Measurements from ENCODE around the gene CSMD2.

Gene CSMD2

GRCh38 chr1:34155860-34156259 is 9.2 kb downstream of the CSMD2 start:
- ATAC-seq = no peak
- DNase-seq = no peak

GRCh38 chr1:34153246-34153645 is 11.8 kb downstream of the CSMD2 start:
- DNase-seq = no peak
- ATAC-seq = no peak

GRCh38 chr1:34149501-34149900 is 15.5 kb downstream of the CSMD2 start:
- DNase-seq (no peak), ATAC-seq (no peak)

- ATAC-seq (no peak), DNase-seq (no peak)
Observed at GRCh38 chr1:34147301-34147700, 17.7 kb downstream of the CSMD2 start.

GRCh38 chr1:34144766-34145165 is 20.3 kb downstream of the CSMD2 start:
- no peak for DNase-seq
- ATAC-seq = no peak

GRCh38 chr1:34143975-34144374 is 21.1 kb downstream of the CSMD2 start:
- DNase-seq = no peak
- no peak for ATAC-seq

- ATAC-seq (no peak), DNase-seq (no peak)
Observed at GRCh38 chr1:34140011-34140676, 24.9 kb downstream of the CSMD2 start.

GRCh38 chr1:34137411-34137810 is 27.6 kb downstream of the CSMD2 start:
- ATAC-seq = no peak

GRCh38 chr1:34132161-34132420 is 32.9 kb downstream of the CSMD2 start:
- ATAC-seq = no peak
- DNase-seq = no peak

More at GRCh38 chr1:34137411-34137810, 27.6 kb downstream of the CSMD2 start:
- DNase-seq = no peak

- DNase-seq = no peak
Observed at GRCh38 chr1:34131396-34132160, 33.5 kb downstream of the CSMD2 start.

GRCh38 chr1:34130306-34130705 is 34.7 kb downstream of the CSMD2 start:
- DNase-seq = no peak
- no peak for ATAC-seq

More at GRCh38 chr1:34131396-34132160, 33.5 kb downstream of the CSMD2 start:
- ATAC-seq = no peak

- no peak for ATAC-seq
- no peak for DNase-seq
Observed at GRCh38 chr1:34129630-34130029, 35.4 kb downstream of the CSMD2 start.

GRCh38 chr1:34128186-34128889 is 36.7 kb downstream of the CSMD2 start:
- no peak for DNase-seq
- no peak for ATAC-seq

GRCh38 chr1:34127006-34128000 is 37.7 kb downstream of the CSMD2 start:
- peak; percentile 28 for ATAC-seq
- DNase-seq = no peak

GRCh38 chr1:34126486-34126885 is 38.5 kb downstream of the CSMD2 start:
- ATAC-seq (no peak), DNase-seq (no peak)

GRCh38 chr1:34125721-34126380 is 39.2 kb downstream of the CSMD2 start:
- no peak for ATAC-seq

GRCh38 chr1:34122080-34122932 is 42.7 kb downstream of the CSMD2 start:
- ATAC-seq = no peak
- DNase-seq = no peak

More at GRCh38 chr1:34125721-34126380, 39.2 kb downstream of the CSMD2 start:
- DNase-seq = no peak

GRCh38 chr1:34115233-34115632 is 49.8 kb downstream of the CSMD2 start:
- ATAC-seq (no peak), DNase-seq (no peak)

GRCh38 chr1:34113887-34114286 is 51.1 kb downstream of the CSMD2 start:
- ATAC-seq = no peak
- DNase-seq = no peak

- ATAC-seq (no peak), DNase-seq (no peak)
Observed at GRCh38 chr1:34113362-34113761, 51.7 kb downstream of the CSMD2 start.

- no peak for DNase-seq
- no peak for ATAC-seq
Observed at GRCh38 chr1:34108711-34109110, 56.3 kb downstream of the CSMD2 start.
